NCI-H2196 (cell line): ENCODE results near the gene HTR7.
"Not testable (repeated sequence)": the region's sequence is repeated elsewhere in the genome, so short reads cannot be mapped to it uniquely, and the experiment has no call there.

Experiments
- DNase-seq: peaks from one replicate; lab custom pipeline; 2025; ENCODE audit not compliant: unreplicated experiment; lab: John Stamatoyannopoulos, UW

The HTR7 gene

DNA sequence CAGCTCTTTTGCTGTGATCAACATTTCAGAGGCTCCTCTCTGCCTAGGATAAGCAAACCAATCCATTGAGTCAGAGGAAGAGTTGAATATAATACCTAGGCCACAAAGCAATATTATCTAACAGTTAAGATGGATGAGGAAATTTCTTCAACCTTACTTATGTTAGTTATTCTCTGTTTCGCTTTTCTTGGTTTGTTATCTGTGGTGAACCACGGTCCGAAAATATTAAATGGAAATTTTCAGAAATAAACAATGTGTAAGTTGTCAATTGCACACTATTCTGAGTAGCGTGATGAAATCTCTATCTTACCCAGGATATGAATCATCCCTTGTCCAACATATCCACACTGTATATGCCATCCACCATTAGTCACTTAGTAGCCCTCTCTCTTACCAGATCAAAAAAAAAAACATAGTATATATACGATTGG lies 1.5 kb upstream of the HTR7 start:
- DNase-seq = no peak

DNA sequence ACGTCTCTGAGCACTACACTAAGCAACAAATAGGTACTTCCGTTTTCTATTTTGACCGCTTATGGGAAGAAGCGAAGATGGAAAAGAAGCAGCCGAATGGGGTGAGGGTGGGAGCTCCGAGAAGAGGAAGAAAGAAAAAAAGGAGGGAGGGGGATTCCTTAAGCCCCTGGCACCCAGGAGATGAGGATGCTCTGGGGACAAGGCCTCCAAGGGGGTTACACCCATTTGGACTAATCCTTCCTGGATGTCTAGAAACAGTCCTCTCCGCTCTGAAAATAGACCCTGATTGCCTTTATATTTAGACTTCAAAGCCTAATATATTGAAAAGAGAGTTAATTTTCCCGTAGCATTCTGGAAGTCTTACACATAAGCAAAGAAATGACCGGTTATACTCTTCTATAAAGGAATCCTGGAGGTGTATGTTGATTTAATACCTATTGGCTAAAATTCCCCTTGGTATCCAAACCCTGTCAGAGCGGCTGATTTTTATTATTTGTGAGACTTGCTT lies 676 bp upstream of the HTR7 start:
- DNase-seq = no peak

DNA sequence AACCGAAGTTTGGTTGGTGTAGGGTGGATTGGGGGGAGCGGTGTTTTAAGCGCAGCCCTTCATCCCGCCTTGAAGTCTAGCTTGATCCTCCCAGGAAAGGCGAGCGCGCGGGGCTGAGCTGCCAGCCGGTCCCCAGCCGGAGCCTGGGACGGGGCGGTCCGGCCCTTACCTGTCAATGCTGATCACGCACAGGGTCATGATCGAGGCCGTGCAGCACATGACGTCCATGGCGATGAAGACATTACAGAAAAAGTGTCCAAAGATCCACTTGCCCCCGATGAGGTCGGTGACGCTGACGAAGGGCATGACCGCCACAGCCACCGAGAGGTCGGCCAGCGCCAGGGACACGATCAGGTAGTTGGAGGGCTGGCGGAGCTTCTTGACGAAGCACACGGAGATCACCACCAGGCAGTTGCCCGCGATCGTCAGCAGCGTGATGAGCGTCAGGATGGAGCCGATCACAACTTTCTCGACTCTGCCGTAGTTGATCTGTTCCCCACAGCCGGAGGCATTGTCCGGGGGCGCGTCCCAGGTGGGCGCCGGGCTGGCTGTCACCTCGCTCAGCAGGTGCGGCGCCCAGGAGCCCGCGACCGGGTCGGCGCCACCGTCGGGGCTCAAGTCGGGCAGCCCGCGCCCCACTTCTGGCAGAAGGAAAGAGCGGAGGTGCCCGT lies 740 bp downstream of the HTR7 start:
- DNase-seq = no peak

DNA sequence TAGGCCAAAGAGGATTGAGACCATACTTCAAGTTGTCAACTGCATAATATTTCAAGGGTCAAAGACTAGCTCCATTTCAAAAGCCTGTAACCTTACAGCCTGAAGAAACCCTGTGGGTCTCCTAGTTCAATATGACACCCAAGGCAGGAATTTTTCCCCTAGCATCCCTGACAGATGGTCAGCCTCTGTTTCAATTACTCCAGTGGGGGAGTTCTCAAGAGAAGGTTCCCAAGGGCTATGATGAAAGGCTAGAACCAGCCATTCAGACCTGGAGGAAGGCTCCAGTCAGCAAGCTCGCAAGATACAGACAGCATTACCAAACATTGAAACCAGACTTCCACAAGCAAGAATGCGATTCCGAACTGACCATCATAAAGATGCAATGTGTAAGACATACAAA lies 1.6 kb downstream of the HTR7 start:
- DNase-seq = no peak

DNA sequence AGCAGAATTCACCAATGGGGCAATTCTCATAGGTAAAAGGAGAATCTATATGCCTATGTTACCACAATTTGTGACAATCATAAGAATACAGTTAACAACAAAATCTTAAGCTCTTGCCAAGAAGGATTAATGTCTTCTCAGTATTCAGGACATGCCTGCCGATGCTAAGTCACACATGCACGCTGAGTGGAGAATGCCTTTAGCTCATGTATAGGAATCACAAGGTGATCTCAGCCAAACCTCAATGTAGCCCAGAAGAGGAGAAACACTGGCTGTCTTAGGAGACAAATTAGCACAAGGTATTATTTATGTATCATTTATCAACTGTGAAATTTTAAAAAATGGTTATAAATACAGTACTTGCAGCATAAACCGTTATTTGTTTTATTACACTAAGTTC lies 2.7 kb downstream of the HTR7 start:
- DNase-seq = no peak

DNA sequence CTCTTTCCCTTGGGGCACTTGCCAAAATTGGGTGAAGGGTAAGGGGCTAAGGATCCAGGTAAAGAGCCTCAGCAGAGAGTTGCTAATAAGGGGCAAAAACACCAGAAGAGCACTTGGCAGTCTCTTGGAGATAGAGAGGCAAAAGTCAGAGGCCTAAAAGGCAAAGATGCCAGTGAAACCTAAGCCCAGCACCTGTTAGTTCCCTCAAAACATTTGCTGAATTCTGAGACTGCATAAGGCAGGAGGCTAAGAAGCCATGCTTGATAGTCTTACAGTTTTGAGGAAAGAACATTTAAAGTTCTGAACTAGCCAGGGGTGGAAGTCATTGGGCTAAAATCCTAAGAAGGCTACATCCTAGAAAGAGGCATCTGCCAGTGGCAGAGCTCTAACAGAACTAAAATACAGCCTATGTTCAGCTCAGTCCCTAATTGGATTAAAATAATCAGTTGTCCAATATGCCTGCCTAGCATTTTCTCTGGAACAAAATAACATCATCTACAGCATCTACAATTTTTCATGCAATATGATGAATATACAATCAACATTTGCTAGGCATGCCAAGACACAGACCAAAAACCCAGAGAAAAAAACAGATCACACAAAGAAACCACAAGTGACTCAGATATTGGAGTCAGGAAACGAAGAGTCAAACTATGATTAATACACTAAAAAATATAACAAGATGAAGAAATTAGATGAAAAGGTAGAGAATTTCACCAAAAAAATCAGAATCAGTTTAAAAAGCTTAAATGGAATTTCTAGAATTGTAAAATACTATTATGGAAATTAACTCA lies 7.7 kb downstream of the HTR7 start:
- DNase-seq = no peak

DNA sequence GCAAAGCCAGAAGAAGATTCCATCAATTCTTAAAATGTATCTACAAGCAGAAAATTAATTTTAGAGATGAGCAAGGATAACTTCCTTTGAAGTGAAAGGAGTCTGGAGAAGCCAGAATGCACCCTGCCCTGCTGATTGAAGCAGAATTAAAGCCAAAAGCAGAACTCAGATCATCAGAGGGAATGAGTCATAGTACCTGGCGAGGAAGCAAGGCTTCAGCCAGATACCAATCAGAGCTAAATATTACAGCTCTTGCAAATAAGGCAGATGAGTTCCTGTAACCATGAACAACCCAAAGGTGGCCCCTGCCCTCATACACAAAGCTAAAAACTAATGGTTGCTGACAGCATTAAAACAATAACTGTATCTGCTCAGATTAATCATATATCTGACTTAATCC lies 10.4 kb downstream of the HTR7 start:
- DNase-seq = no peak

DNA sequence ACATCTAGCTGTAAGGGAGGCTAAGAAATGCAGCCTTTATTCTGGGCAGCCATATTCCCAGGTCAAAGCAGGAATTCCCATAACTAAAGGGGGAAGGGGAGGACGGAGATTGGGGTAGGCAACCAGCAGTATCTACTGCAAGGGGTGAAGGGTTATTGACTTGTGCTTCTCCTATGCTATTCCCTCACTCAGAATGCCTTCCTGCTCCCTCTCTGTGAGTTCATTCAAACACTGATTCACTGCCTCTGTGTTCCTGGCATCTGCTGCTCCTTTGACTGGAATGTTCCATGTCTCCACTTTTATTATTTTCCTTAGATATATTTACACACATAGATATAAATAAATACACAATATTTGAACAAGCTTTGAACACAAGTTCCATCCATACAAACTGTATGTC lies 11.1 kb downstream of the HTR7 start:
- DNase-seq = no peak

DNA sequence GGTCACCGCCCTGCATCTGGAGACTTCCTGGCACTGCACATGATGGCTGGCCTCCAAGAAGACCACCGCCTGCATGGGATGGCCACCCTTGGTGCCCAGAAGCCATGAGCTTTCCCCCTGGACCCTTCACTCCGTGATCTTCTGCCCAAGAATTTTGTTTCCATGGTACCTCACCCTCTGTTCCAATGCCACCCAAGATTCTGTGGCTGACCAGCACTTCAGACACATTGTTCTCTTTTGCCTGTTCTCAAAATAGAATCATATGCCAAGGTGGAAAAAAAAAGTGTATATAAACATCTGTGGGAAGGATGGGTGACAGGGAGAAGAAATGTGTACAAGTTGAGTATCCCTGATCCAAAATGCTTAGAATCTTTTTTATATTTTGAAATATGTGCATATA lies 12.1 kb downstream of the HTR7 start:
- no peak for DNase-seq

DNA sequence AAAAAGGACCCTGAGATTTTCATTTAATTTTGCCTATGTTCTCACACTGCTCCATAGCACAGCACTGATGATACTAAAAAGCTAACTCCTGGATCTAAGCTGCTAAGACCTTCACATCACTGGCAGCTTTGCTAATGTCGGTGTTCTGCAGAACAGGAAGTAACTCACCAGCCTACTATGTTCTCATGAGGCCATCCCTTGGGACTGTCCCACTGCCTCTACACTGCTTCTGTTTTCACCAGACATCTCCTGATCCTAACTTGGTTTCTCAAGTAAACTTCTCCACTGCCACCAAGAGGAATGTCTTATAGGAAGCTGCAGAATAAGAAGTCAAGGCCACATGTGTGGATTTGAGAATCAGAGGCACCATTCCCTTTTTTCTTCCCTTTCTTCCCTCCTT lies 15.1 kb downstream of the HTR7 start:
- DNase-seq = no peak

DNA sequence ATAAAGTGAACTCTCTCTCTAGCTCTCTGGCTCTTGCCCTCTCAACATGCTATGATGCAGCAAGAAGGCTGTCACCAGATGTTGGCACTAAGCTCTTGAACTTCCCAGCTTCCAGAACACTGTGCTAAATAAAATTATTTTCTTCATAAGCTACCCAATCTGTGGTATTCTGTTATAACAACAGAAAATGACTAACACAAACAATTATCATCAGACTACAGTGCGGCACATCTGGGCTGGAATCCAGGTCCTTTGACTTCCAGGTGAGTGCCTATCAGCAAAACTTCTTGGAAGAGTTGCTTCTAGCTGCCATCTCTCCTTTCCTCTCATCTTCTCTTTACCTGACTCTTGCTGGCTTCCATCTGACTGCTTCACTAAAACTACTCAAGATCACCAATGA lies 20.4 kb downstream of the HTR7 start:
- no peak for DNase-seq

DNA sequence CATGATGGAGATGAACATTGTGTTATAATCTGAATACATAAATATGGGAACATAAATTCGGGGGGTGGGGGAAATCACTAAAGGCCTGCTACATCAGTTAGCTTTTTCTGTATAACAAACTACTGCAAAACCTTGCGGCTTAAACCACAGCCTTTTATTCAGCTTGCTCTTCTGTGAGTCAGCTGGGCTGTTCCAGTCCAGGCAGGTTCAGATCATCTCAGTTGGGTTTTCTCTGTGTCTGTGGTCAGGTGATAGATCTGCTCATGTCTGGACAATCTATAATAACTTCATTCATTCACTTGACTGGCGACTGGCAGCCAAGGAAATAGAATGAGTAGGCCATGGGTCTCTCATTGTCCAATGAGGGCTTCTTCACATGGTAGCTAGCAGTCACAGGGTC lies 23.5 kb downstream of the HTR7 start:
- no peak for DNase-seq

DNA sequence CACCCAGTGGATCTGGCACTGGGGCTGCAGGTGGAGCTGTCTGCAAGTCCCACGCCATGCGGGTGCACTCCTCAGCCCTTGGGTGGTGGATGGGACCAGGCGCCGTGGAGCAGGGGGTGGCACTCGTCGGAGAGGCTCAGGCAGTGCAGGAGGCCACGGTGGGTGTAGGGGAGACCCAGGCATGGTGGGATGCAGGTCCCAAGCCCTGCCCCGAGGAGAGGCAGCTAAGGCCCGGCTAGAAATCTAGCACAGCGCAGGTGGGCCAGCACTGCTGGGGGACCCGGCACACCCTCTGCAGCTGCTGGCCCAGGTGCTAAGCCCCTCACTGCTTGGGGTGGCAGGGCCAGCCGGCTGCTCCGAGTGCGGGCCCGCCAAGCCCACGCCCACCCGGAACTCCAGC lies 25.7 kb downstream of the HTR7 start:
- DNase-seq = no peak

DNA sequence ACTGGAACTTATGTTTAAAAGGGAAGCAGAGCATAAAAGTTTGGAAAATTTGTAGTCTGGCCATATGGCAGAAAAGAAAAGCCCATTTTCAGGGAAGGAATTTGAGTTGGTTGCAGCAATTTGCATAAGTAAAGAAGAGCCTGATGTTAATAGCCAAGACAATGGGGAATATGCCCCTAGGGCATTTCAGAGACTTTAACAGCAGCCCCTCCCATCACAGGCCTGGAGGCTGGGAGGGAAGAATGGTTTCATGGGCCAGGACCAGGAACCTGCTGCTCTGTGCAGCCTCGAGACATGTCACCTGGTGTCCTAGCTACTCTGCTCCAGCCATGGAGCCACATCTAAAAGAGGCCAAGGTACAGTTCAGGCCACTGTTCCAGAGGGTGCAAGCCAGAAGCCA lies 35.3 kb downstream of the HTR7 start:
- DNase-seq = no peak

DNA sequence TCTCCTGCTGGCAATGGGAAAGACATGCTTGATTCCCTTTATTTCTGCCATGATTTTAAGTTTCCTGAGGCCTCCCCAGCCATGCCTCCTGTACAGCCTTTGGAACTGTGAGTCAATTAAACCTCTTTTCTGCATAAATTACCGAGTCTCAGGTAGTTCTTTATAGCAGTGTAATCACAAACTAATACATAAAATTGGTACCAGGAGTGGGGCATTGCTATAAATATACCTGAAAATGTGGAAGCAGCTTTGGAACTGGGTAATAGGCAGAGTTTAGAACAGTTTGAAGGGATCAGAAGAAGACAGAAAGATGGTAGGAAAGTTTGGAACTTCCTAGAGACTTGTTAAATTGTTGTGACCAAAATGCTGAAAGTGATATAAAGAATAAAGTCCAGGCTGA lies 36.0 kb downstream of the HTR7 start:
- not testable (repeated sequence) for DNase-seq

DNA sequence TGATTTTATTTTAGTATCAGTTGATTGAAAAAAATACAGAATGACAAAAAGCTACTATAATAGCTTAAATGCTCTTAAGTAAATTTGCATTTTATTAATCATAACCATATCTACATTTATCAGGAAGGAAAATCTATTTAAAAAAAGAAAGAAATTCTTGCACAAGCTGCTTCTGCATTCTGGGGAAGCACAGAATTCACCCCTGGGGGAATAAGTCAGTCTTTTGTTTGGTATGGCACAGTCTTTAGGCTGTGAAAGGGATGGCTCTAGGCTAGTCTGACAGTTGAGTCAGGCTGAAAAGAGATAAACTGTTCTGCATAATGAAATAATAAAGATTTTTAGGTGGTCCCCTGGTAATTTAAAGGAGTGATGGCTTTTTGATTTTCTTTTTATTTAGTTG lies 37.9 kb downstream of the HTR7 start:
- DNase-seq = no peak

DNA sequence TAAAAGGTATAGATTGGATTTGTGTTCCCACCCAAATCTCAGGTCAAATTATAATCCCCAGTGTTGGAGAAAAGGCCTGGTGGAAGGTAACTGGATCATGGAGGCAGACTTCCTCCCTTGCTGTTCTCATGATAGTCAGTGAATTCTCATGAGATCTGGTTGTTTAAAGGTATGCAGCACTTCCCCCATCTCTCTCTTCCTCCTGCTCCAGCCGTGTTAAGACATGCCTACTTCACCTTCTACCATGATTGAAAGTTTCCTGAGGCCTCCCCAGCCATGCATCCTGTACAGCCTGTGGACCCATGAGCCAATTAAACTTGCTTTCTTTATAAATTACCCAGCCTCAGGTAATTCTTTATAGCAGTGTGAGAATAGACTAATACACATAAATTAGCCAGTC lies 39.1 kb downstream of the HTR7 start:
- DNase-seq = no peak

DNA sequence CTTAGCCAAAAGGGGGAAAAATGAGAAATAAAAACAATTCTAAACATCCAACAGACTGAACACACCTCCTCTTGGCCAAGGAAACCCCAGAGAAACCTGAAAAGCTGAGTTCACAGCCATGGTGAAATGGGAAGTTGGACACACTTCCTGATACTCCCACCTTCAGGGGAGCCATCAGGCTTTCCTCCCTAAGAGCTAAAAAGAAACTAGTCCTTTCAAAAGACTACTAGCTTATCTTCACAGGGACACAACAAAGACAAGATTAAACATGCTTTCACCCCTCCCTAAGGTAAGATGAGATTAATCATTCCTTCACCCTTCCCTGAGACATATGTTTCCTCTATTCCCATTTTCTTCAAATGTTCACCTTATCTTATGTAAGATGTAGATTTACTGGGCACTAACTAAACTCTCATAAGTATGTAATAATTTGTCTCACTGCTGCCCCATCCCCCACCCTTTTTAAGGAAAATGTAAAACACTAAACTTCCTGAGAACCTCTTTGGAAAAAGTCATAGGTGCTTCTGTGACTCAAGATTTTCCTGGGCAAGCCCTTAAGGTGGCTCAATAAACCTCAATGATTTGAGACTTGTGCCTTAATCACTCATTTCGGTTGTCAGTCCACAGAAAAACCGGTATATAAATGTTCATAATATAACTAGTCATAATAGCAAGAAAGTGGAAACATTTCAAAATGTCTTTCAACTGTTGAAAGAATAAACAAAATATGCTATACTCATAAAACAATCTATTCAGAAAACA lies 40.5 kb downstream of the HTR7 start:
- no peak for DNase-seq

DNA sequence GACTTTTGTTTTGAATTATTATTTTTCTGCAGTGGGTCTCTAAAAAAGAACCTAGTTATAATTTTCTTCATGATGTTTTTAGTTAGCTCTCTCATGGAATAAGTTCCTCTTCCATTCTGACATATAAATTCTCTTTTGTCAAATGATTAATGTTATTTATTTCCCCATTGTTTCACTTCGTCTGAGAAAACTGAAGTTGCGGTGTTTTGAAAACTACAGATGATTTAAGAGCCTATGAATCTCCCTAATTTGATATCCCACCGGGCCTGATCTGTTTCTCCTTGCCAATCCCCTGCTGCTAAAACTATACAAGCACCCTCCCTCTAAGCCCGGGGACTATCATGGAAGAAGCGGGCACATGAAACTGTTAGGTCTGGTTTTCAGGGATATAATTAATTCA lies 41.4 kb downstream of the HTR7 start:
- no peak for DNase-seq

DNA sequence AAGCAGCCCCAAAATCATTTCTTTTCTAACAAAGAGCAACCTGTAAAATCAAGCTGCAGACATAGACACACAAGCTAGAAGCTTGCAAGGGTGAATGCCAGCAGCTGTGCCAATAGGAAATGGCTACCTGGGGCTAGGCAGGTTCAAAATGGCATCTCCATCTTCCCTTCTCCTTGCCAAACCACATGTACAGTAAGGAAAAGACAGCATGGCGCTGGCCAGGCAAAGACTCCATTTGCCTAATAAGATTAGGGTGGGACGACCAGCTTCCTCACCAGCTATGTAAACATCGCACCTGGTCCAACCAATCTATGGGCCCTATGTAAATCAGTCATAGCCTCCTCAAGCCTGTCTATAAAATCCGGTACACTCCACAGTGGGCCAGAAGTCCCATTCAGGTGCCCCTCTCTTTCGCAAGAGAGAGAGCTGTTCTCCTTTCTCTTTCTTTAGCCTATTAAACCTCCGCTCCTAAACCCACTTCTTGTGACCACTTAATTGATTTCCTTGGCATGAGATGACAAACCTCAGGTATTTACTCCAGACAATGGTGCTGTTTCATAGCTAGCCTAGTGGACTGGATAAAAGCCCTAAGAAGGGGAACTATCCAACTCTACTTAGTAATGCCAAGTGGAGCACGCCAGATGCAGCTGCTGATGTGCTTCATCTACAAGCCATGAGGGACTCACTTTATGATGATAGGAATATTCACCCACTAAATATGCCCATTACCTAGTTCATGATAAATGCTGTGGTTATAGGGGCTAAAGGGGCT lies 44.1 kb downstream of the HTR7 start:
- no peak for DNase-seq

DNA sequence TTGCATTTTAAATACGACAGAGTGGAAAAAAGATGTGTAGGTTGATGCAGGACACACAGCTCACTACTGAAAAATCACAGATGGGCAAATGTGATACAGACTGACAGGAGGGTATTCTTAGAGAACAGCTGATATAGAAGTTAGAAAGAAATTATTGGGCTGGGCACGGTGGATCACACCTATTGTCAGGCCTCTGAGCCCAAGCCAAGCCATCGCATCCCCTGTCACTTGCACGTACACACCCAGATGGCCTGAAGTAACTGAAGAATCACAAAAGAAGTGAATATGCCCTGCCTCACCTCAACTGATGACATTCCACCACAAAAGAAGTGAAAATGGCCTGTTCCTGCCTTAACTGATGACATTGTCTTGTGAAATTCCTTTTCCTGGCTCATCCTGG lies 50.7 kb downstream of the HTR7 start:
- not testable (repeated sequence) for DNase-seq
